Astrocyte of the spinal cord (primary cell): ENCODE measurements around the gene SPAAR.

Source experiments
- DNase-seq: peaks from one replicate; pipeline ENCODE4 v3.0.0; 2011; ENCODE audit warnings: low read depth, low spot score
- H3K4me3 ChIP-seq: 2 replicates; pipeline ENCODE4 v1.5.1; 2011; ENCODE audit warnings: low read depth, mild to moderate bottlenecking, low read length, moderate library complexity
- CTCF ChIP-seq: IDR thresholded peaks from 2 replicates; pipeline ENCODE4 v1.5.1; 2012; ENCODE audit warnings: low read depth, mild to moderate bottlenecking, low read length, inconsistent platforms
- in situ Hi-C: cut with HindIII; loops from 2 replicates; pipeline ENCODE4 v1.10.0; 2017; ENCODE audit warnings: low sequenced_read_pairs

The SPAAR gene

GRCh38 chr9:35909274-35909673, at the start of gene SPAAR:
TSS of gene SPAAR (plus strand) at chr9:35909490. CDS start at chr9:35910464, 974 bp downstream.
- in situ Hi-C loops = no loop called here
- no peak for TF ChIP-seq CTCF
- no peak within 1 kb of the TSS for H3K4me3 ChIP-seq
- no peak for DNase-seq

GRCh38 chr9:35859990-35860339, 49.3 kb upstream of the SPAAR start:
- TF ChIP-seq CTCF = no peak
- DNase-seq = no peak
- no peak overlapping the region for H3K4me3 ChIP-seq
- in situ Hi-C loops = no loop called here

- TF ChIP-seq CTCF = no peak
- H3K4me3 ChIP-seq = no peak overlapping the region
- in situ Hi-C loops = no loop called here
- no peak for DNase-seq
These were observed 48.0 kb upstream of the SPAAR start for GRCh38 chr9:35861161-35861897.

- TF ChIP-seq CTCF = no peak
- no peak for DNase-seq
- in situ Hi-C loops = no loop called here
- no peak overlapping the region for H3K4me3 ChIP-seq
These were observed 47.0 kb upstream of the SPAAR start for GRCh38 chr9:35862328-35862727.

GRCh38 chr9:35863583-35863982, 45.7 kb upstream of the SPAAR start:
- no peak for TF ChIP-seq CTCF
- no peak overlapping the region for H3K4me3 ChIP-seq
- in situ Hi-C loops = no loop called here
- no peak for DNase-seq

GRCh38 chr9:35864695-35865255, 44.5 kb upstream of the SPAAR start:
- in situ Hi-C loops = no loop called here
- no peak for TF ChIP-seq CTCF
- DNase-seq = no peak
- H3K4me3 ChIP-seq = no peak overlapping the region
